Activated CD4-positive, alpha-beta T cell treated with anti-CD3 and anti-CD28 coated beads, Interleukin-2, amount 50 U/mL, for 48 hours (primary cell): ENCODE results near the gene RAB40C.
"Not testable (repeated sequence)": the region's sequence is repeated elsewhere in the genome, so short reads cannot be mapped to it uniquely, and the experiment has no call there.

Experiments used
- DNase-seq, 2 experiments: peaks; one replicate each; pipeline ENCODE4 v3.0.0-alpha.2; 2020

RAB40C gene

GRCh38 chr16:591231-591630 lies 1.4 kb downstream of the RAB40C start:
- DNase-seq: no peak

DNA sequence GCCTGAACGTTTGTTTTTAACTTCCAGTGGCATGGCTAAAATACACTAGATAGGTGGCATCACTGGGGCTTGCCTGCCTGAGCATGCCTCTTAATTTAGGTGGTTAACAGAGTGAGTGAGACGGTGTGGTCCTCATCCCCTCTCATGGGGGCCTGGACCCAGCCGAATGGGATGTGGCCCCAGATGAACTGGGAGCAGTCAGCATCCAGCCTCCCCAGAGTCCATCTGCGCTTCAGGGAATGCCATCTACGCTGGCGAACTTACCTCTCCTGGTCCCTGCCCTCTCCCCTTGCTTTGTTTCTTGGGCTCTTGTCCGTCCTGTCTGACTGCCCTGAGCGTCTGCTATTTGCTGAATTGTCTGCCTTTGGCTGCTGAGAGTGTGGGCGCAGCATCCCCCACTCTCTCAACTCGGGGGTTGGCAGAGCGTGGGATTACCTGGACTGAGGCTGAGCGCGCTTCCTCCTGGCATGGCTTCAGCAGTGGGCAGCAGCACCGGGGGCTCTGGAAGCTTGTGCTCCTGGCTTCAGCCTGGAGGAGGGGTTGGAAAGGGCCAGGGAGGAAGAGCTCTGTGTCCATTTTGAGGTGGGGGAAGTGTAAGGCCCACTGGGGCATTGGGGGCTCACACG lies 2.1 kb downstream of the RAB40C start:
- DNase-seq: no peak

GRCh38 chr16:592518-593306 lies 2.8 kb downstream of the RAB40C start:
- no peak for DNase-seq

- no peak for DNase-seq
Measured at GRCh38 chr16:593406-593805, 3.5 kb downstream of the RAB40C start.

- no peak for DNase-seq
Measured at GRCh38 chr16:593807-594206, 3.9 kb downstream of the RAB40C start.

GRCh38 chr16:595094-595528 lies 5.2 kb downstream of the RAB40C start:
- DNase-seq: no peak

- DNase-seq: no peak
Measured at GRCh38 chr16:595942-596735, 6.3 kb downstream of the RAB40C start.

DNA sequence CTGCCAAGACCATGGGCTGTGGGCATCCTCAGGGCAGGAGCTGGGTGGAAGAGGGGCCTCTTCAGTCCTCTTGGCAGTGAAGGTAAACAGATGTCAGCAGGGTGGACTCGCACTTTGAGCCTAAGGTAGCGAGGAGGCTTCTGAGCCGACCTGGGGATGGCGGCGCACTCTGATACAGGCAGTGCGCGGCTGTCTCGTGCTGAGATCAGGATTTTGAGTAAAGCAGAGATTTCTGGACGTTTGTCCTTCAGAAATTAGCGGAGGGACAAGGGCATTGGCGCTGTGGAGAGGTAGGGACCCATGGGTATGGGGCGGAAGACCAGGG lies 6.8 kb downstream of the RAB40C start:
- DNase-seq: no peak

- DNase-seq: not testable (repeated sequence)
Measured at GRCh38 chr16:597655-598054, 7.8 kb downstream of the RAB40C start.

DNA sequence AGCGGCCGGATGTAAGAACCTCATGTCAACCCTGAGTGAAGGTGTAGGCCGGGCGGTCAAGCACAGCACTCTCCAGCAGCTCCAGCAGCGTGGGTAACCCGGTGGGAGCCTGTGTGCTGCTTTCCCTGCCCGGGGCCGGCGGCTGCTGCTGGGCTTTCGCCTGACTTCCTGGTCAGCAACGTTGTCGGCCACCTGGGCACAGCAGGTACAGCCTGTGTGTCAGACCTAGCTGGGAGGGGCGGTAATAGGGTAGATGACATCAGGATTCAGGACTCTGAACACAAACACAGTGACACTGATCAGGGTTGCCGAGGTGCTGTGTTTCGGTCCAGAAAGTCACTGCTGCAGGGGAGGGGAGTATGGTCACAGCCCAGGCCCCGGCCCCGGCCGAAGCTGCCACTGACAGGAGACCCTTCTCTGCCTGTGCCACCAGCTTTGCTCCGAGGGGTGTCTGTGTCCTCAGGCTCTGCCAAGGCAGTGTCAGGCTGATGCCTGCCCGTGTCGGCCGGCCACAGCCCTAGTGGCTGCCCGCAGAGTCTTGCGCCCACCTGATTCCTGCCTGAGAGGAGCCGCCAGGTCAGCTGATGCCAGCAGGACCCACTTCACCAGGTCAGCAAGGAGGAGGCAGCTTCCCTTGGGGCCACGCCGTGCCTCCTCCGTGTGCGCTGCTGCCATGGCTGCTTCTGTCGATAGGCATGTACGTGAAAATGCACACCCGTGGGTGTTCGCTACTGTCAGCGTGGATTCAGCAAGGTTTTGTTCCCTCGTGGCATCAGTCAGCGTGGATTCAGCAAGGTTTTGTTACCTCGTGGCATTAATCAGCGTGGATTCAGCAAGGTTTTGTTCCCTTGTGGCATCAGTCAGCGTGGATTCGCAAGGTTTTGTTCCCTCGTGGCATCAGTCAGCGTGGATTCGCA lies 9.2 kb downstream of the RAB40C start:
- DNase-seq: no peak

GRCh38 chr16:600781-601180 lies 10.9 kb downstream of the RAB40C start:
- DNase-seq: no peak

GRCh38 chr16:603933-604332 lies 14.1 kb downstream of the RAB40C start:
- DNase-seq: no peak

GRCh38 chr16:606656-607307 lies 16.9 kb downstream of the RAB40C start:
- DNase-seq: no peak

DNA sequence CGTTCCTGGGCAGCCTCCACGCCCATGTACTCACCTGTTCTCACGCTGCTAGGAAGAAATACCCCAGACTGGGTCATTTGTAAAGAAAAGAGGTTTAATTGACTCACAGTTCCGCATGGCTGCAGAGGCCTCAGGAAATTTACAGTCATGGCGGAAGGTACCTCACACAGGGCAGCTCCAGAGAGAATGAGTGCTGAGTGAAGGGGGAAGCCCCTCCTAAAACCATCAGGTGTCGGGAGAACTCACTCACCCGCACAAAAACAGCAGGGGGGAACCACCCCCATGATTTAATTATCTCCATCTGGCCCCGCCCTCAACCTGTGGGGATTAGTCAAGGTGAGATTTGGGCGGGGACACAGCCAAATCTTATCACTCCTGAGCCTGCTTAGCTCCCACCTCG lies 18.2 kb downstream of the RAB40C start:
- peak; percentile 66 to 72 for DNase-seq

DNA sequence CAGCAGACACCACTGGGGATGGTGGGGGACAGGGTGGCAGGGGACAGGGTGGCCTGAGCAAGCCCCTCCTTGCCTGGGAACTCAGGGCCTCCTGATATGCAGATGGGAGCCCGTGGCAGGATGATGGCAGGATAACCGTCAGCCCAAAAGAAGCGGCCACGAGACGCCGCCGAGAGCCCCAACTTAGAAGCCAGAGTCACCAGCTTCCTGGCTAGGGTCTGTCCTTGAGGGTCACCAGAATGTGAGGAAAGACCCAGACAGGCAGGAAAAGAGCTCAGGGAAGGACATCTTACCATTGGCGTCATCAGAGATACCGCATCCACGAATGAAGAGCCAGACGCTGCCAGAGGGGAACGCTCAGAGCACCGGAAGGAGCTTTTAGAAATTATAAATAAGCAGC lies 19.4 kb downstream of the RAB40C start:
- no peak for DNase-seq

GRCh38 chr16:609984-610383 lies 20.1 kb downstream of the RAB40C start:
- DNase-seq: no peak

DNA sequence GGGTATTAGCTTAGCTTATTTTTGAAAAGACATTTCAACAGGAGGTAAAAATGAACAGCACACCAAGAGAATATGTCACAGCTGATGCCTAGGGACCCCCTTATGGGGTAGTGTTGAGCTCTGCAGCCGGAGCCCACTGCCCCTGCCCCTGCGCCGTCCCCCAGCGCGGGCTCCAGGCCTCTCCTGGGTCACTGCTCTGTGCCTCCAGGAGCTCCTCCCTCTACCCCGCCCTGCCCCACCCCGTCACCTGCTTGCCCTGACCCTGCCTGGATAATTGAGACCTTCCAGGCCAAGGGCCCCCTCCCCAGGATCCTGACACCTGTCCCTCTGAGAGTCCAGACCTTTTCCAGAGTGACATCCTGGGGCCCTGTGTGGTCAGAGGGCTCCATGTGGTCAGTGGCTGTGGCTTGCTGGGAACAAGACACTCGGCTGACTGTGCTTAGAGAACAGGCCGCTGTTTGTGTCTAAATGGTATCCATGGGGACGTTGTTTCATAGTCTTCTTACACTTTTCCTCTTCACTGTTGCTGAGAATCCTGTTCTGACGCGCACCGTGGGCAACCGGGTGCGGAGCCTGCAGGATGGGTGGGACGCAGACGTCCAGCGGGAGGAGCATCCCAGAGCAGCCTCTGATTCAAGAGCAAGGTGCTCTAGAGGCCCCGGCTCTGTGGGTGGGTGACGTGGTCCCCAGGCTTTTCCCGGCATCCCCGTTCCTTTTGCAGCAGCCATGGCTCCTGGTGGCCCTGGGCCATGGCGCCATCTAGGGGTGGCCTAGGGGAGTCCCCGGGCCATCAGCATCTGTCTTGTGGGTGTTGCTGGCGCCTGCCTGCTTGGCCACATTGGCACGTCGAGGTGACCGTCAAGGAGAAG lies 20.9 kb downstream of the RAB40C start:
- DNase-seq: peak; percentile 68 to 78

DNA sequence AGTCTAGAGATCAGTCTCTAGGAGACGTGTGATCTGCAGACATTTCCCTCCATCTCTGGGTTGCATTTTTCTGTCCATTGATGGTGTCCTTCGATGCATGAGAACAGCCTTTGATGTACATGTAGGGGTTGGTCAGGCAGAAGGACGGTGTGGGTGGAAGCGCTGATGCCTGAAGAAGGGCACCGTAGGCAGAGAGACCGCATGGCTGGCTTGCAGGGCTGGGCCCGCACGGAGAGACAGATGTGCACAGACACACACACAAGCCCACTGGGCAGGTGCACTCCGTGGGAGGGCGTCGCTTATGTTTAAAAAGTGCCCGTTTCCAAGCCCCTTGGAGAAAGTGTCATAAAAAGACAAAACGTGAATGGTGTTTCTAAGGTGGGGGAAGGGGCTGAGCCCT lies 25.3 kb downstream of the RAB40C start:
- no peak for DNase-seq

DNA sequence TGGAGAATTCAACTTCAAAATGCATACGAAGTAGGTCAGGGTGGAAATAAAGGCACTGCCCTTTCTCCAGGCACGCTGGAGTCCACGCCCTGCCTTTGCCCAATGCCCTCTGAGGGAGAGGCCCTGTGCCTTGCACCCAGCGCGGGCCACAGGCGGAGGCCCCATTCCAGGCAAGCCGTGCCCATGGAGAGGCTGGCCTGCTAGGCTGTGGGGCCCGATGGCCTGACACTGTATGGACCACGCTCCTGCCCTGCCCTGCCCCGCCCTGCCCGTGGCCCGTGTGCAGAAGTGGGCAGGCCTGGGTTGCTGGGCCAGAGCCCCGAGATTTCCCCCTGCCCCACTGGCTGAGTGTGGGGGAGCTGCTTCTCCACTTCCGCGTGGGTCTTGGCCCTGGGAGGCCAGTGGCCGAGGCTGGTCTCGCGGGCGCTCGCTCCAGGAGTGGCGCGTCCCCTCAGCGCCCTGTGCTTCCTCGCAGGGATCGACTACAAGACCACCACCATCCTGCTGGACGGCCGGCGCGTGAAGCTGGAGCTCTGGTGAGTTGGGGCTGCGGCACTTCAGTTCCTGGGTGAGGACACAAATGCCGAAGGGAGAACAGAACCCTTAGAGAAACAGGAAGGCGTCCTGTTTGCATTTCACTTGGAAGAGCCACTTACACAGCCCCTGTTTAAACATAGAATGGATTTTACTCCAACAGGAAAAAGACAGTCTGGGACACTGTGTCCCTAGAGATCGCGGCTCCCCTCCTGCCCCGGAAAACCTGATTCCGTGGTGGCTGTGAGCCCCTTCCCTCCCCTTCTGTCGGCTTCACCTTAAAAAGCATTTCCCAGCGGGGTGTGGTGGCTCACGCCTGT lies 27.1 kb downstream of the RAB40C start:
- no peak for DNase-seq

DNA sequence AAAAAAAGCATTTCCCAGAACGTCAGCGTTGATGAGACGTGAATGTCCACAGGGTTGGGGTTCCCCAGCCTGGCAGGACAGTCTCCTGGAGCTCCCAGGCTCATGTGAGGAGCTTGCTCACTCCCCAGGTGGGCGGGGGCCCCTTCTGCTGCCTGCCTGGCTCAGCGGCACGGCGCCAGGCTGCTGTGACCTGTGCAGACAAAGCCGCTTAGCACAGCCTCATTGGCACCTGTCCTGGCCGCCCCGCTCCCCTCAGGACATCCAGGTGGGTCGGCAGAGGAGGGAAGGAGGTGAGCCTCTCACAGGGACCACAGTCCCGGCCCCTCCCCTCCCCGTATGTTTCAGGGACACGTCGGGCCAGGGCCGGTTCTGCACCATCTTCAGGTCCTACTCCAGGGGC lies 28.0 kb downstream of the RAB40C start:
- DNase-seq: no peak
